K562 (cell line): ENCODE results near the gene LACTBL1. TPM values are rescaled to one million over a fixed set of nuclear protein-coding genes. Genes with fewer than 3 reads are reported as not detected.

Experiments
- ATAC-seq: fragments of 200-7000 bp; cut with Tn5 transposase; 3 replicates; pipeline ENCODE4 v1.9.1; 2020; ENCODE audit warnings: moderate library complexity
- BruUV-seq: library from RNA; stranded (reverse); fragments of 400-500 nt; replicated peaks from 2 replicates; lab custom pipeline; 2021; lab: Mats Ljungman, UMichigan
- CTCF ChIA-PET: fragments of 300-600 bp; formaldehyde crosslinking; extraction: SDS; loops from one replicate; lab custom pipeline; 2021; ENCODE audit warnings: low intra/inter-chr PET ratio; lab: Yijun Ruan, JAX
- POLR2A ChIA-PET: fragments of 300-600, 350-650 bp; sonication (Branson Sonifier 250); formaldehyde crosslinking; extraction: SDS; loops from one replicate; lab custom pipeline; 2021; ENCODE audit warnings: antibody characterized with exemption, inconsistent platforms; lab: Yijun Ruan, JAX
- DNase-seq, 4 experiments: peaks; one replicate each; pipeline versions ENCODE4 v3.0.0 to v3.0.0-alpha.2; 2011 to 2018; ENCODE audit warnings: low spot score in 3 of 4, mixed read lengths in 3 of 4; ENCODE audit errors: extremely low read depth in 1 of 4
- FAIRE-seq: peaks from 2 replicates; lab custom pipeline; 2011; peaks lifted over from hg19 to GRCh38; lab: Jason Lieb, UNC
- H2AFZ ChIP-seq: 2 replicates; pipeline ENCODE4 v1.6.0; 2011; ENCODE audit warnings: low read depth, low read length, control low read depth, inconsistent platforms
- H3K27ac ChIP-seq: fragments of 200-600 bp; 3 replicates; pipeline ENCODE4 v1.8.0; 2011; ENCODE audit warnings: low read depth, mild to moderate bottlenecking, control low read depth, inconsistent platforms, low read length, moderate library complexity, mixed read lengths; ENCODE audit errors: extremely low read depth
- H3K27me3 ChIP-seq, 2 experiments: fragments of 300-600 bp in 1 of 2; 2 replicates in 1 of 2; 3 replicates in 1 of 2; pipeline versions ENCODE4 v1.6.0 to v1.8.0; 2011; ENCODE audit warnings: inconsistent platforms in 2 of 2, low read length in 2 of 2, mild to moderate bottlenecking in 1 of 2, mixed read lengths in 1 of 2, moderate library complexity in 1 of 2; ENCODE audit not compliant: control insufficient read depth in 2 of 2, insufficient read depth in 2 of 2
- H3K36me3 ChIP-seq: fragments of 300-600 bp; 3 replicates; pipeline ENCODE4 v1.8.0; 2011; ENCODE audit warnings: mild to moderate bottlenecking, low read length, inconsistent platforms; ENCODE audit not compliant: control insufficient read depth, insufficient read depth
- H3K4me1 ChIP-seq, 2 experiments: fragments of 200-600 bp in 1 of 2; replicated peaks in 1 of 2; 2 replicates in 1 of 2; 3 replicates in 1 of 2; pipeline versions ENCODE4 v1.5.1 to v1.8.0; 2011; ENCODE audit warnings: inconsistent platforms in 2 of 2, low read length in 2 of 2, mild to moderate bottlenecking in 1 of 2, mixed read lengths in 1 of 2, moderate library complexity in 1 of 2; ENCODE audit not compliant: control insufficient read depth in 2 of 2, insufficient read depth in 2 of 2
- H3K4me2 ChIP-seq: 2 replicates; pipeline ENCODE4 v1.6.1; 2011; ENCODE audit warnings: low read length, control low read depth, inconsistent platforms, mixed read lengths; ENCODE audit not compliant: insufficient read depth
- H3K4me3 ChIP-seq: fragments of 200-600 bp; sonication (generic), shearing (Covaris generic); 2 replicates; pipeline ENCODE4 v1.5.1; 2016; ENCODE audit warnings: control low read depth, inconsistent platforms
- H3K79me2 ChIP-seq: fragments of 200-600 bp; 3 replicates; pipeline ENCODE4 v1.8.0; 2011; ENCODE audit warnings: low read length, inconsistent platforms; ENCODE audit not compliant: control insufficient read depth, insufficient read depth
- H3K9ac ChIP-seq, 2 experiments: 2 replicates each; pipeline versions ENCODE4 v1.6.0 to v1.6.1; 2011; ENCODE audit warnings: low read depth in 2 of 2, low read length in 2 of 2, control low read depth in 1 of 2, inconsistent platforms in 1 of 2, mild to moderate bottlenecking in 1 of 2, mixed read lengths in 1 of 2; ENCODE audit not compliant: insufficient read depth in 1 of 2
- H3K9me1 ChIP-seq: one replicate; pipeline ENCODE4 v1.6.0; 2011; ENCODE audit warnings: inconsistent platforms, mild to moderate bottlenecking, low read length, moderate library complexity; ENCODE audit not compliant: control insufficient read depth, insufficient read depth
- H3K9me3 ChIP-seq: replicated peaks from 2 replicates; pipeline ENCODE4 v1.5.1; 2011; ENCODE audit warnings: low read depth, low read length, inconsistent platforms; ENCODE audit not compliant: control insufficient read depth, insufficient read depth
- H4K20me1 ChIP-seq: replicated peaks from 2 replicates; pipeline ENCODE4 v1.6.1; 2011; ENCODE audit warnings: low read length, inconsistent platforms, mixed read lengths; ENCODE audit not compliant: control insufficient read depth, insufficient read depth
- KAT8 ChIP-seq: fragments of 450-650 bp; IDR thresholded peaks from 2 replicates; pipeline ENCODE4 v1.6.1; 2016; ENCODE audit warnings: low read depth, mild to moderate bottlenecking
- MCM5 ChIP-seq: fragments of 450-650 bp; IDR thresholded peaks from 2 replicates; pipeline ENCODE4 v1.6.1; 2016; ENCODE audit warnings: low read depth
- NCOA1 ChIP-seq: fragments of 450-650 bp; IDR thresholded peaks from 2 replicates; pipeline ENCODE4 v1.6.1; 2016; ENCODE audit warnings: low read depth
- POLR2H ChIP-seq: IDR thresholded peaks from 2 replicates; pipeline ENCODE4 v1.6.1; 2016; ENCODE audit warnings: missing genetic modification characterization, low read depth, mild to moderate bottlenecking, control low read depth, missing compliant biosample characterization, moderate library complexity
- RBM15 ChIP-seq: fragments of 200-400 bp; formaldehyde crosslinking; IDR thresholded peaks from 2 replicates; pipeline ENCODE4 v1.6.1; 2018; ENCODE audit warnings: mild to moderate bottlenecking, low read length, moderate library complexity; ENCODE audit not compliant: insufficient read depth
- SMAD1 ChIP-seq: fragments of 150-350 bp; IDR thresholded peaks from 2 replicates; pipeline ENCODE4 v1.6.1; 2014; ENCODE audit warnings: low read length, low read depth; ENCODE audit not compliant: partially characterized antibody
- TAL1 ChIP-seq: fragments of 450-650 bp; IDR thresholded peaks from 2 replicates; pipeline ENCODE4 v1.6.1; 2016; ENCODE audit warnings: mild to moderate bottlenecking
- THRAP3 ChIP-seq: fragments of 450-650 bp; IDR thresholded peaks from 2 replicates; pipeline ENCODE4 v1.6.1; 2016; ENCODE audit warnings: mild to moderate bottlenecking, inconsistent platforms, borderline replicate concordance
- U2AF1 ChIP-seq: fragments of 200-400 bp; formaldehyde crosslinking; optimal IDR thresholded peaks from 2 replicates; pipeline ENCODE3; 2017; ENCODE audit warnings: mild to moderate bottlenecking, low read depth, low read length, moderate library complexity
- ZNF224 ChIP-seq: sonication (generic); formaldehyde crosslinking; IDR thresholded peaks from 2 replicates; pipeline ENCODE4 v1.8.0; 2022; ENCODE audit warnings: mild to moderate bottlenecking, missing genetic modification reagents
- ZNF57 ChIP-seq: fragments of 450-650 bp; formaldehyde crosslinking; IDR thresholded peaks from 2 replicates; pipeline ENCODE4 v1.4.0; 2020; ENCODE audit warnings: mild to moderate bottlenecking, moderate library complexity
- WGBS: fragments of 100-300 bp; shearing (Covaris generic); methylation state at CpG from one replicate; pipeline ENCODE4 v1.1.6; 2016; ENCODE audit warnings: low coverage, mixed read lengths; ENCODE audit not compliant: insufficient coverage; ENCODE audit errors: missing lambda C conversion rate; 5-methylcytosine and 5-hydroxymethylcytosine counted together
- in situ Hi-C: fragments of 300-500 bp; cut with MboI; formaldehyde crosslinking; loops from 4 replicates; pipeline ENCODE4 v1.15.0; 2018; ENCODE audit warnings: inconsistent platforms, mixed read lengths
- intact Hi-C: fragments of 100-400 bp; cut with micrococcal nuclease; formaldehyde crosslinking; loops from 2 replicates; pipeline ENCODE4 v1.14.2; 2022
- polyA plus RNA-seq, 8 experiments: library from polyadenylated mRNA; depleted of rRNA in 4 of 8; stranded (reverse) in 5 of 8; unstranded in 3 of 8; fragments of >200 nt; fragmentation: Nextera tagmentation in 2 of 8; fragmentation: Illumina TruSeq in 1 of 8; extraction: Ambion mirVana in 2 of 8; extraction: Trizol in 1 of 8; gene quantifications; 2 replicates each; pipeline versions ENCODE4 v1.2.1 to v1.2.3, GENCODE V29; 2011 to 2014; ENCODE audit warnings: inconsistent platforms in 1 of 8, missing spikeins in 1 of 8
- total RNA-seq, 7 experiments: library from RNA; depleted of rRNA in 6 of 7; stranded (reverse); fragments of >200 nt in 6 of 7; fragmentation: Illumina TruSeq in 2 of 7; extraction: Trizol in 2 of 7; gene quantifications; 2 replicates each; pipeline versions ENCODE4 v1.2.1 to v1.2.3, GENCODE V29; 2011 to 2021; ENCODE audit warnings: low replicate concordance in 1 of 7
- TF ChIP-seq, protein P1 (sequence below), 2 experiments: fragments of 450-650 bp; formaldehyde crosslinking in 1 of 2; IDR thresholded peaks; 2 replicates each; pipeline versions ENCODE4 v1.4.0 to v1.6.1; 2014 to 2020; ENCODE audit warnings: mild to moderate bottlenecking in 2 of 2, borderline replicate concordance in 1 of 2, low read depth in 1 of 2
- TF ChIP-seq, protein P2 (sequence below): fragments of 450-650 bp; formaldehyde crosslinking; IDR thresholded peaks from 2 replicates; pipeline ENCODE4 v1.4.0; 2022; ENCODE audit warnings: missing genetic modification characterization

Gene LACTBL1
- total and polyA plus RNA-seq, 9 of the 15 experiments (the other 6 are each of a cell fraction or from before 2014, with no cell fraction given), result not detected

DNA sequence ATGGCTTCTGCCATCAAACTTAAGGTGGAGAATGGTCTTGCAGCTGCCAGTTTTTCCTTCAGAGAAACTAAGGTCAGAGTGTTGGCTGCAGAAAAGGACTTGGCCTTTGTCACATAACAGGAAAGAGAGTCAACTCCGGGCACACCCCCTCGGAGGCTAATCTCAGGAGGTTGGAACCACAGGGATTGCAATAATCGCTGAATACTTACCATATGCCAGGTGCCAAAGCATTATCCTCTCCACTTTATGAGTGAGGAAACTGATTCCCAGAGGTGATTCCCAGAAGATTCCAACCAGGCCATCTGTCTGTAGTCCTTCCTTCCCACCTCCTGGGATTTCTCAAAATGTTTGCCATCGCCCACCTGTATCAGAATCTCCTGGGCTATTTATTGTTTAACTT lies 54.0 kb downstream of the LACTBL1 start:
- H3K4me1 ChIP-seq, result no peaks in the 10 kb centered on the region
- H3K27ac ChIP-seq, result no peak overlapping the region
- ChIA-PET CTCF (no interaction called here), POLR2A (interaction anchor here (0.7 kb wide), 2 partner anchors 10 to 11 kb away, joined by 3 to 4 read pairs; no protein-coding TSS in a partner anchor)
- no peak for FAIRE-seq
- H3K9me3 ChIP-seq, result no peaks in the 10 kb centered on the region
- H3K27me3 ChIP-seq, result peaks cover 22 to 73% of the 10 kb centered on the region in 2 experiments
- H4K20me1 ChIP-seq, result peaks cover 15% of the 10 kb centered on the region; the same call in 1 of the 2 replicates
- no peaks in the 10 kb centered on the region for H3K79me2 ChIP-seq
- no TSS peak for BruUV-seq
- H3K36me3 ChIP-seq, result no peaks in the 10 kb centered on the region
- in situ Hi-C loops, result no loop called here
- no peak for ATAC-seq
- no peak overlapping the region for H3K4me3 ChIP-seq
- intact Hi-C loops, result no loop called here
- 0% methylated on average over 4 of the region's 4 CpGs for WGBS
- no peak for DNase-seq
- H2AFZ ChIP-seq, result no peak overlapping the region
- no peaks in the 10 kb centered on the region for H3K9me1 ChIP-seq
- H3K9ac ChIP-seq, result no peak overlapping the region
- no peak overlapping the region for H3K4me2 ChIP-seq
- TF ChIP-seq NCOA1, result no peak
- no peak for TF ChIP-seq THRAP3
- TF ChIP-seq, protein P1, sequence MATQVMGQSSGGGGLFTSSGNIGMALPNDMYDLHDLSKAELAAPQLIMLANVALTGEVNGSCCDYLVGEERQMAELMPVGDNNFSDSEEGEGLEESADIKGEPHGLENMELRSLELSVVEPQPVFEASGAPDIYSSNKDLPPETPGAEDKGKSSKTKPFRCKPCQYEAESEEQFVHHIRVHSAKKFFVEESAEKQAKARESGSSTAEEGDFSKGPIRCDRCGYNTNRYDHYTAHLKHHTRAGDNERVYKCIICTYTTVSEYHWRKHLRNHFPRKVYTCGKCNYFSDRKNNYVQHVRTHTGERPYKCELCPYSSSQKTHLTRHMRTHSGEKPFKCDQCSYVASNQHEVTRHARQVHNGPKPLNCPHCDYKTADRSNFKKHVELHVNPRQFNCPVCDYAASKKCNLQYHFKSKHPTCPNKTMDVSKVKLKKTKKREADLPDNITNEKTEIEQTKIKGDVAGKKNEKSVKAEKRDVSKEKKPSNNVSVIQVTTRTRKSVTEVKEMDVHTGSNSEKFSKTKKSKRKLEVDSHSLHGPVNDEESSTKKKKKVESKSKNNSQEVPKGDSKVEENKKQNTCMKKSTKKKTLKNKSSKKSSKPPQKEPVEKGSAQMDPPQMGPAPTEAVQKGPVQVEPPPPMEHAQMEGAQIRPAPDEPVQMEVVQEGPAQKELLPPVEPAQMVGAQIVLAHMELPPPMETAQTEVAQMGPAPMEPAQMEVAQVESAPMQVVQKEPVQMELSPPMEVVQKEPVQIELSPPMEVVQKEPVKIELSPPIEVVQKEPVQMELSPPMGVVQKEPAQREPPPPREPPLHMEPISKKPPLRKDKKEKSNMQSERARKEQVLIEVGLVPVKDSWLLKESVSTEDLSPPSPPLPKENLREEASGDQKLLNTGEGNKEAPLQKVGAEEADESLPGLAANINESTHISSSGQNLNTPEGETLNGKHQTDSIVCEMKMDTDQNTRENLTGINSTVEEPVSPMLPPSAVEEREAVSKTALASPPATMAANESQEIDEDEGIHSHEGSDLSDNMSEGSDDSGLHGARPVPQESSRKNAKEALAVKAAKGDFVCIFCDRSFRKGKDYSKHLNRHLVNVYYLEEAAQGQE (IDR thresholded peaks at IDR 0.05; ENCODE audit: borderline replicate concordance), result no peak
- TF ChIP-seq, protein P1 (CRISPR knock-in tag; IDR thresholded peaks at IDR 0.05; ENCODE audit: low read depth), result no peak
- no peak for TF ChIP-seq U2AF1
- TF ChIP-seq RBM15, result no peak
- TF ChIP-seq ZNF224 (CRISPR knock-in tag), result no peak
- no peak for TF ChIP-seq POLR2H
- TF ChIP-seq MCM5, result no peak
- TF ChIP-seq TAL1, result no peak
- TF ChIP-seq SMAD1, result no peak
- TF ChIP-seq KAT8, result no peak
- TF ChIP-seq ZNF57 (CRISPR knock-in tag), result no peak
- TF ChIP-seq, protein P2, sequence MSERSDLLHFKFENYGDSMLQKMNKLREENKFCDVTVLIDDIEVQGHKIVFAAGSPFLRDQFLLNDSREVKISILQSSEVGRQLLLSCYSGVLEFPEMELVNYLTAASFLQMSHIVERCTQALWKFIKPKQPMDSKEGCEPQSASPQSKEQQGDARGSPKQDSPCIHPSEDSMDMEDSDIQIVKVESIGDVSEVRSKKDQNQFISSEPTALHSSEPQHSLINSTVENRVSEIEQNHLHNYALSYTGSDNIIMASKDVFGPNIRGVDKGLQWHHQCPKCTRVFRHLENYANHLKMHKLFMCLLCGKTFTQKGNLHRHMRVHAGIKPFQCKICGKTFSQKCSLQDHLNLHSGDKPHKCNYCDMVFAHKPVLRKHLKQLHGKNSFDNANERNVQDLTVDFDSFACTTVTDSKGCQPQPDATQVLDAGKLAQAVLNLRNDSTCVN, result no peak
